Measurements from ENCODE around the gene BRD3OS. TPM values are rescaled to one million over a fixed set of nuclear protein-coding genes. Genes with fewer than 3 reads are reported as not detected.

BRD3OS gene
- total and polyA plus RNA-seq, 4 donors = 5.8 to 17.3 (median 11.0) TPM

GRCh38 chr9:134049772-134050588, 24.7 kb downstream of the BRD3OS start:
- Histone ChIP-seq H3K36me3 (ENCODE audit: control insufficient read depth in 1 of 2, insufficient read depth in 2 of 2, low read length in 1 of 2) (no peaks in the 10 kb centered on the region), H3K9me3 (ENCODE audit: control insufficient read depth, low read length) (no peaks in the 10 kb centered on the region), H3K4me3 (ENCODE audit: low read length in 2 of 2) (no peak overlapping the region), H3K4me1 (ENCODE audit: control insufficient read depth in 1 of 2, insufficient read depth in 2 of 2, low read length in 2 of 2) (no peaks in the 10 kb centered on the region), H3K27ac (ENCODE audit: low read depth in 1 of 2, low read length in 2 of 2) (no peak overlapping the region), H3K27me3 (ENCODE audit: control insufficient read depth in 1 of 2, insufficient read depth in 2 of 2, low read length in 1 of 2) (no peaks in the 10 kb centered on the region)
- DNase-seq (peak in 1 of 2 donors; percentile 67), ATAC-seq (ENCODE audit: low FRiP score) (no peak)
- intact Hi-C loops (cut with DNase I) = no loop called here
- WGBS, 2 donors = 90 to 92% methylated on average over 28 of the region's 28 CpGs

DNA sequence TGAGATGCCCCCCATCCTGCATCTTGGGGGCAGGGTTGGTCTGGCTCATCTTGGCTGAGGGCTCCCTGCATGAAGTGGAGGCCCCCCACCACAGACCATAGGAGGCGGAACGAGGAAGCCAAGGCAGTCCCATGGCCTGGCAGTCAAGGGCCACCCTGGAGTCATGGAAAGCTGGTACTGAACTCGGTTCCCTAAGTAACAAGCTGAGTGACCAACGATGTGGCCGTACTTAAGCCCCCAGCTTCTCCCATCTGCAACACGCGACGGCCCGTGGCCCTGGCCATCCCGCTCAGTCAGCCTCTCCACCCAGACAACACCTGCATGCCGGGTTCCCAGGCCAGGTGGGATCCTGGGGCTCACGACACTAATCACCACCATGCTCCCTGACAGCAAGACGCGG, 25.4 kb downstream of the BRD3OS start:
- 90 to 91% methylated on average over 14 of the region's 14 CpGs for WGBS, 2 donors
- H3K36me3 ChIP-seq (ENCODE audit: control insufficient read depth in 1 of 2, insufficient read depth in 2 of 2, low read length in 1 of 2) = no peaks in the 10 kb centered on the region
- no peaks in the 10 kb centered on the region for H3K9me3 ChIP-seq (ENCODE audit: control insufficient read depth, low read length)
- no peaks in the 10 kb centered on the region for H3K27me3 ChIP-seq (ENCODE audit: control insufficient read depth in 1 of 2, insufficient read depth in 2 of 2, low read length in 1 of 2)
- H3K27ac ChIP-seq (ENCODE audit: low read depth in 1 of 2, low read length in 2 of 2) = no peak overlapping the region
- ATAC-seq (ENCODE audit: low FRiP score) (no peak), DNase-seq (peak in 1 of 2 donors; percentile 33)
- intact Hi-C loops (cut with DNase I) = no loop called here
- H3K4me3 ChIP-seq (ENCODE audit: low read length in 2 of 2) = no peak overlapping the region
- H3K4me1 ChIP-seq (ENCODE audit: control insufficient read depth in 1 of 2, insufficient read depth in 2 of 2, low read length in 2 of 2) = no peaks in the 10 kb centered on the region

GRCh38 chr9:134051319-134051718, 26.0 kb downstream of the BRD3OS start:
- intact Hi-C loops (cut with DNase I) = no loop called here
- Histone ChIP-seq H3K9me3 (ENCODE audit: control insufficient read depth, low read length) (no peaks in the 10 kb centered on the region), H3K4me1 (ENCODE audit: control insufficient read depth in 1 of 2, insufficient read depth in 2 of 2, low read length in 2 of 2) (no peaks in the 10 kb centered on the region), H3K27ac (ENCODE audit: low read depth in 1 of 2, low read length in 2 of 2) (no peak overlapping the region), H3K36me3 (ENCODE audit: control insufficient read depth in 1 of 2, insufficient read depth in 2 of 2, low read length in 1 of 2) (no peaks in the 10 kb centered on the region), H3K27me3 (ENCODE audit: control insufficient read depth in 1 of 2, insufficient read depth in 2 of 2, low read length in 1 of 2) (no peaks in the 10 kb centered on the region), H3K4me3 (ENCODE audit: low read length in 2 of 2) (no peak overlapping the region)
- no peak for ATAC-seq (ENCODE audit: low FRiP score)
- DNase-seq = peak; percentile 38 to 39
- WGBS, 2 donors = 90 to 95% methylated on average over 16 of the region's 16 CpGs

GRCh38 chr9:134052491-134052890, 27.2 kb downstream of the BRD3OS start:
- 91 to 97% methylated on average over 3 of the region's 3 CpGs for WGBS, 2 donors

DNA sequence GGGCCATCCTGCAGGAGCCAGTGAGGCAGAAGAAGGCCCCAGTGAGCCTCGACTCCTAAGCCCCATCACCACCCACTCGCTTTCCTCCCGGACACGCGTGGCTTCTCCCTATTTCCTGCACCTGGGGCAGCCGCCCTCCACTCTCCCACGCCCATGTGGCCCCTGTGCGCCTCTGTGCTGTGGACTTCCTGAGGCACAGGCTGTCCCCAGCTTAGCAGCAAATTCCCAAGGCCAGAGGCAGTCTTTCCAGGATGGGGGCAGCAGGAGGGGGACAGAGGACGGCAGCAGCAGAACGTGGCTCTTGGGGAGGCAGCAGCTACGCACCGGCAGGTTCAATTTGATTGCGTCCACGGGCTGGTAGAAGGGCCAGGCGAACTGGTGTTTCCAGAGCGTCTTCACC, 27.7 kb downstream of the BRD3OS start:
- Histone ChIP-seq H3K27me3 (ENCODE audit: control insufficient read depth in 1 of 2, insufficient read depth in 2 of 2, low read length in 1 of 2) (no peaks in the 10 kb centered on the region), H3K27ac (ENCODE audit: low read depth in 1 of 2, low read length in 2 of 2) (no peak overlapping the region), H3K9me3 (ENCODE audit: control insufficient read depth, low read length) (no peaks in the 10 kb centered on the region), H3K36me3 (ENCODE audit: control insufficient read depth in 1 of 2, insufficient read depth in 2 of 2, low read length in 1 of 2) (no peaks in the 10 kb centered on the region), H3K4me1 (ENCODE audit: control insufficient read depth in 1 of 2, insufficient read depth in 2 of 2, low read length in 2 of 2) (no peaks in the 10 kb centered on the region), H3K4me3 (ENCODE audit: low read length in 2 of 2) (no peak overlapping the region)
- intact Hi-C loops (cut with DNase I) = no loop called here
- ATAC-seq (ENCODE audit: low FRiP score) (no peak), DNase-seq (peak; percentile 25 to 61)
- 94 to 96% methylated on average over 16 of the region's 16 CpGs for WGBS, 2 donors

More at GRCh38 chr9:134052491-134052890, 27.2 kb downstream of the BRD3OS start:
- DNase-seq (peak; percentile 11 to 30), ATAC-seq (ENCODE audit: low FRiP score) (no peak)
- Histone ChIP-seq H3K27ac (ENCODE audit: low read depth in 1 of 2, low read length in 2 of 2) (no peak overlapping the region), H3K36me3 (ENCODE audit: control insufficient read depth in 1 of 2, insufficient read depth in 2 of 2, low read length in 1 of 2) (no peaks in the 10 kb centered on the region), H3K4me3 (ENCODE audit: low read length in 2 of 2) (no peak overlapping the region), H3K9me3 (ENCODE audit: control insufficient read depth, low read length) (no peaks in the 10 kb centered on the region), H3K27me3 (ENCODE audit: control insufficient read depth in 1 of 2, insufficient read depth in 2 of 2, low read length in 1 of 2) (no peaks in the 10 kb centered on the region), H3K4me1 (ENCODE audit: control insufficient read depth in 1 of 2, insufficient read depth in 2 of 2, low read length in 2 of 2) (no peaks in the 10 kb centered on the region)
- intact Hi-C loops (cut with DNase I) = no loop called here

- intact Hi-C loops (cut with DNase I) = no loop called here
- Histone ChIP-seq H3K27me3 (ENCODE audit: control insufficient read depth in 1 of 2, insufficient read depth in 2 of 2, low read length in 1 of 2) (no peaks in the 10 kb centered on the region), H3K27ac (ENCODE audit: low read depth in 1 of 2, low read length in 2 of 2) (no peak overlapping the region), H3K4me3 (ENCODE audit: low read length in 2 of 2) (no peak overlapping the region), H3K9me3 (ENCODE audit: control insufficient read depth, low read length) (no peaks in the 10 kb centered on the region), H3K4me1 (ENCODE audit: control insufficient read depth in 1 of 2, insufficient read depth in 2 of 2, low read length in 2 of 2) (no peaks in the 10 kb centered on the region), H3K36me3 (ENCODE audit: control insufficient read depth in 1 of 2, insufficient read depth in 2 of 2, low read length in 1 of 2) (no peaks in the 10 kb centered on the region)
- 92 to 93% methylated on average over 25 to 28 of the region's 28 CpGs for WGBS, 2 donors
- no peak for ATAC-seq (ENCODE audit: low FRiP score)
- peak; percentile 36 to 71 for DNase-seq
These were observed 28.2 kb downstream of the BRD3OS start for GRCh38 chr9:134053401-134053871.

GRCh38 chr9:134053941-134054761, 28.9 kb downstream of the BRD3OS start:
- no peaks in the 10 kb centered on the region for H3K9me3 ChIP-seq (ENCODE audit: control insufficient read depth, low read length)
- peak; percentile 34 to 70 for DNase-seq
- ATAC-seq (ENCODE audit: low FRiP score) = no peak
- no peak overlapping the region for H3K4me3 ChIP-seq (ENCODE audit: low read length in 2 of 2)
- H3K27me3 ChIP-seq (ENCODE audit: control insufficient read depth in 1 of 2, insufficient read depth in 2 of 2, low read length in 1 of 2) = no peaks in the 10 kb centered on the region
- H3K27ac ChIP-seq (ENCODE audit: low read depth in 1 of 2, low read length in 2 of 2) = no peak overlapping the region
- no peaks in the 10 kb centered on the region for H3K36me3 ChIP-seq (ENCODE audit: control insufficient read depth in 1 of 2, insufficient read depth in 2 of 2, low read length in 1 of 2)
- intact Hi-C loops (cut with DNase I) = no loop called here
- H3K4me1 ChIP-seq (ENCODE audit: control insufficient read depth in 1 of 2, insufficient read depth in 2 of 2, low read length in 2 of 2) = no peaks in the 10 kb centered on the region
- 91 to 93% methylated on average over 39 to 44 of the region's 44 CpGs for WGBS, 2 donors

- intact Hi-C loops (cut with DNase I) = no loop called here
- H3K27ac ChIP-seq (ENCODE audit: low read depth in 1 of 2, low read length in 2 of 2) = no peak overlapping the region
These were observed 29.9 kb downstream of the BRD3OS start for GRCh38 chr9:134054891-134055811.

More at GRCh38 chr9:134054891-134055811, 29.9 kb downstream of the BRD3OS start:
- H3K4me3 ChIP-seq (ENCODE audit: low read length in 2 of 2) = no peak overlapping the region
- WGBS, 2 donors = 90 to 92% methylated on average over 28 of the region's 28 CpGs
- H3K27me3 ChIP-seq (ENCODE audit: control insufficient read depth in 1 of 2, insufficient read depth in 2 of 2, low read length in 1 of 2) = no peaks in the 10 kb centered on the region
- DNase-seq = peak; percentile 41 to 73
- H3K9me3 ChIP-seq (ENCODE audit: control insufficient read depth, low read length) = no peaks in the 10 kb centered on the region
- ATAC-seq (ENCODE audit: low FRiP score) = no peak
- H3K4me1 ChIP-seq (ENCODE audit: control insufficient read depth in 1 of 2, insufficient read depth in 2 of 2, low read length in 2 of 2) = no peaks in the 10 kb centered on the region
- no peaks in the 10 kb centered on the region for H3K36me3 ChIP-seq (ENCODE audit: control insufficient read depth in 1 of 2, insufficient read depth in 2 of 2, low read length in 1 of 2)
